Hippocampal formation (tissue), 2 donors: ENCODE measurements around the gene METTL25B.

Experiments used
- DNase-seq, 2 donors: peaks; one replicate each; lab custom pipeline; 2025; lab: John Stamatoyannopoulos, UW

Gene METTL25B

GRCh38 chr1:156700736-156701531 lies 27.3 kb upstream of the METTL25B start:
- no peak for DNase-seq

- DNase-seq = no peak
Measured at GRCh38 chr1:156703336-156703735, 24.9 kb upstream of the METTL25B start.

- DNase-seq = no peak
Measured at GRCh38 chr1:156703741-156704140, 24.5 kb upstream of the METTL25B start.

- no peak for DNase-seq
Measured at GRCh38 chr1:156704166-156704711, 24.0 kb upstream of the METTL25B start.

GRCh38 chr1:156704930-156705320 lies 23.3 kb upstream of the METTL25B start:
- no peak for DNase-seq

GRCh38 chr1:156705321-156705917 lies 22.9 kb upstream of the METTL25B start, which contains the start of gene CRABP2:
Gene CRABP2 (minus strand): TSS chr1:156705583. CDS start chr1:156705446, 137 bp downstream.
- no peak for DNase-seq

GRCh38 chr1:156705918-156706656 lies 22.2 kb upstream of the METTL25B start:
- DNase-seq = peak in 1 of 2 donors; percentile 25

DNA sequence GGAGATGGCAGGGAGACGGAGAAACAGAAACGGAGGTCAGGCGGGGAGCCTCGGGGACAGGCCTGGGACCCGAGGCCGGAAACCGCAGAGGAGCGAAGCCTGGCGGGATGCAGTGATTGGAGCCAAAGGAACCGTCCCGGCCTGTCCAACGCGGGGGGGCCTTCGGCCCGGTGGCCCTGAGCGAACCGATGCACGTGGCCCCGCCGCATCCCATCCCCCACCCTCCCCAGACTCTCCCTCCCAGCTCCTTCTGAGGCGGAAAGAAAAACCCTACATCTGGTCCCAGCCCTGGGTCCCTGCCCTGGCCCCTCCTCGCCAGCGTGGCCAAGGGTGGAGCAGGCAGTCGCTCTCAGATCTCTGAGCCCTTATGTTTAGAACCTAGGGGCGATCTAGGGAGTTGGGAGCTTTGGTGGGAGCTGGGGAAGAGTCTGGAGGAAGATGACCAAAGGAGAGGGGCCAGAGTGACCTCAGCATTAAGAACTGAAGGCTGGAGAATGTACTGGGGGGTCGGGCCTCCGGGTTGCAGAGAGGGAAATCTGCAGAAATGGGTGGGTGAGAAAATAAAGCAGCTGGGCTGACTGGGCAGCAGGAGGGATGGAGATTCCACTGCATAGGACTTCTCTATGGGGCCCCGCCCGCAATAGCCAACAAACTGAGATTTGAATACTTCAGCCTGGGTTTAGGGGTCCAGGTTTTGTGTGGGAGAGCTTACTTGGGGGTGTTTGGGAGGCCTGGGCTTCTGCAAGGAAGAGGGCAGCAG lies 21.4 kb upstream of the METTL25B start:
- DNase-seq = no peak

DNA sequence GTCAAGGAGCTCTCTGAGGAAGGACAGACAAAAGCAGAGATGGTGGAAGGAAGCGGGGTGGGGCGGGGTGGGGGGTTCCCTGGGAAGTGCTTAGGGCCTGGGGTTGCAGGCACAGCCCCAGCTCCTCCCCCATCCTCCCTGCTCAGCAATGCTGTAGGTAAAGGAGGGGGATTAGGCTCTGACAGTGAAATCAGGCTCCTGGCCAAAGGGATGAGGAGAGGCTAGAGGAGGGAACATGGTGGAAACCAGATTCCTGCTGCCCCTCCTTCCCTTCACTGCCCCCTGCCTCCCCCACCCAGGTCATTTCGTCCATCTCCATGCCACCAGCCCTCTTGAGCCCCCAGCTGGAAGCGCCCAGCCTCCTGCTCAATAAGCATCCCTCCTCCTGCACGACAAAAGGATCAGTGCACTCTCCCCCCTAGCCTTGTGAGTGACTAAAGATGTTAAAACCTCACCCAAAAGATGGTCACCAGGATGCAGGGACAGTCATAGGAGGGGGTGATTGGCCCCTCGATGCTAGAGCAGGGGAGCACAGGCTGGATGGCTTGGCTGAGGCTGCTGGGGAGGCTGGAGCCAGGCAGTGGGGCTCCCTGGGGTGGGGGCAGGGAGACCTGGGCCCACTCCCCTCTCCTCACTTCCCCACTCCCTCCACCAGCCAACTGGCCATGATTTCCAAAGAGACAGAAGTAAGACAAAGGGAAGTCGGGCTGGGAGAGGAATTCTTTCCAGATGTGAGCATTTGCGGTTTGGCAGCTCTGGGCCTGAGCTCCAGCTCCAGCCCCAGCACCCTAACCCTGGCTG lies 20.7 kb upstream of the METTL25B start:
- no peak for DNase-seq

GRCh38 chr1:156708218-156708661 lies 20.0 kb upstream of the METTL25B start:
- no peak for DNase-seq

- DNase-seq = no peak
Measured at GRCh38 chr1:156709031-156709430, 19.2 kb upstream of the METTL25B start.

GRCh38 chr1:156709757-156710489 lies 18.3 kb upstream of the METTL25B start:
- DNase-seq = peak in 1 of 2 donors; percentile 11

GRCh38 chr1:156711011-156711817 lies 17.1 kb upstream of the METTL25B start:
- no peak for DNase-seq

GRCh38 chr1:156712626-156713025 lies 15.6 kb upstream of the METTL25B start:
- DNase-seq = no peak

DNA sequence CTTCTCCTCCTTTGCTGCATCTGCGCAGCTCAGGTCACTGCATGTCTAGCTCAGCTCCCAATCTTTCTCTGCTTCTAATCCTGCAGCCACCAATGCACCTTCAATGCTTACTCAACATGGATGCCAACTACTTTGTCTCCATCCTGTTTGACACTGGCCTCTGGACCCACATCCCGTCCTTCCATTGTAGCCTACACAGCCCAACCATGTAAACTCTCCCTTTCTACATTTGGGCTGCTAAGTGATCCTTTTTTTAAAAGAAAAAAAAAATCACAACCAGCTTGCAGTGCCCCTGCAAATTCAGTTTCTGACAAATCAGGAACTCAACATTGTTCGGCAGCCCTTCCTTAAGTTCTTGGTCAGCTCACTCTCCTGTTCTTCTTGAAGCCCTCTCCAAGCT lies 13.4 kb upstream of the METTL25B start:
- no peak for DNase-seq

DNA sequence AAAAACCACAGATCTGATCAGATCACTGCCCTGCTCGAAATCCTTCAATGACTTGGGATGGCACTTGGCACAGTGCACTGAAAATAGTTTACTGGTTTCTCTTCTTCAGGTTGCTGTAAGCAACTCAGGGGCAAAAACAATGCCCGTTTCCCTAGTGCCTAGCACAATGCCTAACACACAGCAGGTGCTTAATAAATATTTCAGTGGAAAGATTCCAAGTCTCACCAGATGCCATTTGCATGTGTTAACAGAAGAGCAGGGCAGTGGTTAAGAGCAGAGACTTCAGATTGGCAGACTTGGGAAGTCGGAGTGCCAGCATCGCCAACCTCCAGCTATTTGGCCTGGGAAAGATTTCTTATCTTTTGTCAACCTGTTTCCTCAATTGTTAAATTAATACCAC lies 10.9 kb upstream of the METTL25B start:
- DNase-seq = no peak

GRCh38 chr1:156721131-156721530 lies 7.1 kb upstream of the METTL25B start:
- DNase-seq = no peak

- no peak for DNase-seq
Measured at GRCh38 chr1:156721535-156721934, 6.7 kb upstream of the METTL25B start.

- DNase-seq = peak; percentile 77 to 86
Measured at GRCh38 chr1:156725683-156726280, 2.5 kb upstream of the METTL25B start.
